Vagina (tissue), 2 donors: ENCODE data around the gene SETD4. TPM values are rescaled to one million over a fixed set of nuclear protein-coding genes. Genes with fewer than 3 reads are reported as not detected.
"Not testable (repeated sequence)": the region's sequence is repeated elsewhere in the genome, so short reads cannot be mapped to it uniquely, and the experiment has no call there.

Experiments
- DNase-seq, 2 donors: peaks; one replicate each; pipeline ENCODE4 v3.0.0-alpha.2; 2017; ENCODE audit errors: extremely low spot score in 2 of 2
- H3K27ac ChIP-seq: fragments of 200-600 bp; sonication (generic); one replicate; pipeline ENCODE4 v1.5.1; 2019
- H3K27me3 ChIP-seq: fragments of 200-600 bp; sonication (generic); one replicate; pipeline ENCODE4 v1.5.1; 2019
- H3K36me3 ChIP-seq, 2 donors: fragments of 200-600 bp; sonication (generic); one replicate each; pipeline ENCODE4 v1.5.1; 2017 to 2019
- H3K4me1 ChIP-seq: fragments of 200-600 bp; sonication (generic); one replicate; pipeline ENCODE4 v1.5.1; 2019
- H3K4me3 ChIP-seq, 2 donors: fragments of 200-600 bp; sonication (generic); 1 replicate in 1 of 2; 2 replicates in 1 of 2; pipeline ENCODE4 v1.5.1; 2016 to 2019
- H3K9me3 ChIP-seq: fragments of 200-600 bp; sonication (generic); one replicate; pipeline ENCODE4 v1.5.1; 2019
- POLR2A ChIP-seq, 2 donors: fragments of 450-650 bp; IDR thresholded peaks; one replicate each; pipeline ENCODE4 v1.6.1; 2017; ENCODE audit warnings: antibody characterized with exemption in 2 of 2, mild to moderate bottlenecking in 2 of 2, moderate library complexity in 2 of 2
- POLR2AphosphoS5 ChIP-seq, 2 donors: sonication (generic); formaldehyde crosslinking; IDR thresholded peaks; one replicate each; pipeline ENCODE4 v1.9.0; 2017; ENCODE audit warnings: antibody characterized with exemption in 2 of 2, mild to moderate bottlenecking in 2 of 2, low read depth in 1 of 2; ENCODE audit not compliant: insufficient read depth in 1 of 2
- intact Hi-C: fragments of 100-400 bp; cut with DNase I; formaldehyde crosslinking; loops from one replicate; pipeline ENCODE4 v1.15.1; 2023
- total RNA-seq: library from RNA; depleted of rRNA; stranded (reverse); fragments of >200 nt; gene quantifications from one replicate; pipeline ENCODE4 v1.2.3, GENCODE V29; 2016
- TF ChIP-seq, protein P1 (sequence below), 3 experiments: fragments of 450-650 bp in 2 of 3; fragments of 200-600 bp in 1 of 3; sonication (generic) in 1 of 3; IDR thresholded peaks; one replicate each; pipeline ENCODE4 v1.5.1; 2017 to 2019; ENCODE audit warnings: antibody characterized with exemption in 3 of 3, mild to moderate bottlenecking in 2 of 3, moderate library complexity in 2 of 3

The SETD4 gene
- total RNA-seq, 1 donor from 2014 or later, result 28.7 TPM

GRCh38 chr21:36077758-36078157 is 17.4 kb upstream of the SETD4 start:
- TF ChIP-seq POLR2AphosphoS5 (IDR thresholded peaks at IDR 0.05; ENCODE audit: insufficient read depth in 1 of 2, low read depth in 1 of 2), result no peak
- no peak for TF ChIP-seq POLR2A (IDR thresholded peaks at IDR 0.05)
- TF ChIP-seq, protein P1, sequence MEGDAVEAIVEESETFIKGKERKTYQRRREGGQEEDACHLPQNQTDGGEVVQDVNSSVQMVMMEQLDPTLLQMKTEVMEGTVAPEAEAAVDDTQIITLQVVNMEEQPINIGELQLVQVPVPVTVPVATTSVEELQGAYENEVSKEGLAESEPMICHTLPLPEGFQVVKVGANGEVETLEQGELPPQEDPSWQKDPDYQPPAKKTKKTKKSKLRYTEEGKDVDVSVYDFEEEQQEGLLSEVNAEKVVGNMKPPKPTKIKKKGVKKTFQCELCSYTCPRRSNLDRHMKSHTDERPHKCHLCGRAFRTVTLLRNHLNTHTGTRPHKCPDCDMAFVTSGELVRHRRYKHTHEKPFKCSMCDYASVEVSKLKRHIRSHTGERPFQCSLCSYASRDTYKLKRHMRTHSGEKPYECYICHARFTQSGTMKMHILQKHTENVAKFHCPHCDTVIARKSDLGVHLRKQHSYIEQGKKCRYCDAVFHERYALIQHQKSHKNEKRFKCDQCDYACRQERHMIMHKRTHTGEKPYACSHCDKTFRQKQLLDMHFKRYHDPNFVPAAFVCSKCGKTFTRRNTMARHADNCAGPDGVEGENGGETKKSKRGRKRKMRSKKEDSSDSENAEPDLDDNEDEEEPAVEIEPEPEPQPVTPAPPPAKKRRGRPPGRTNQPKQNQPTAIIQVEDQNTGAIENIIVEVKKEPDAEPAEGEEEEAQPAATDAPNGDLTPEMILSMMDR (IDR thresholded peaks at IDR 0.05), result no peak
- Histone ChIP-seq H3K4me3 (no peak overlapping the region), H3K27ac (no peak overlapping the region), H3K9me3 (no peaks in the 10 kb centered on the region), H3K36me3 (peaks cover 0 to under 1% of the 10 kb centered on the region in 2 donors), H3K27me3 (no peaks in the 10 kb centered on the region), H3K4me1 (peaks cover 25% of the 10 kb centered on the region)
- DNase-seq, result no peak
- intact Hi-C loops, result no loop called here

DNA sequence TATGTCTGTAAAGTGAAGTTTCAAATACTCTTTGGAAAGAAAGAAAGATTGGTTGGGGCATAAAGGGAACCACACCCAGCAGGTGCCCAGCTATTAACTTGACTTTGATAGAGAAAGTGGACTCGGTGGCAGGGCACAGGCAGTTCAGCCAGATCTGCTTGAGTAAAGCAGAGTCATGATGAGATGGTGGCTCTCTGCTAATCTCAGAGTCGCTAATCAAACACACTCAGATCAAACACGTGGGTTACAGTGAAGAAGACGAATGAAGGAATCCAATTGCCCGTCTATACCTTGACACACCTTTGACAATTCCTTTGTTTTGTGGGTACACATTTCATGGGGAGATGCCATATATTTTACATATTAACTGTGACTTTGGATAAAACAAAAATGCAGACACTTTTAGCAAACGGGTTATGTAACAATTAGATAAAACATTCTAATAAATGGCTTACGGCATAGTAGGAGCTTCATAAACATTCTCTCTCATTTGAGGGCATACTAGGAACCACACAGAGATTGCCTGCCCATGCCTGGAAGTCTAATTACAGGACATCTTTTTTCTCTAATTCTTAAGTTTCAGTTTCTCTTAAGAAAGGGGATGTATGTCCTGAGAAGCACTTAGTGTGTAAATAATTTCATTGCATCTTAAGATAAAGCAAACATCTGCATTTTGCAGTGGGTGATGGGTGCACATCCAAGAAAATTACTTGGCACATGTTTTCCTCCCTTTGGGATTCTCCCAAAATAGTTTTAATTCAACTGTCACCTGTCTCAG is 16.7 kb upstream of the SETD4 start:
- Histone ChIP-seq H3K9me3 (no peaks in the 10 kb centered on the region), H3K27ac (no peak overlapping the region), H3K4me1 (peaks cover 32% of the 10 kb centered on the region), H3K27me3 (no peaks in the 10 kb centered on the region), H3K4me3 (no peak overlapping the region), H3K36me3 (peaks cover 0 to 7% of the 10 kb centered on the region in 2 donors)
- TF ChIP-seq POLR2A (IDR thresholded peaks at IDR 0.05) (no peak), POLR2AphosphoS5 (IDR thresholded peaks at IDR 0.05; ENCODE audit: insufficient read depth in 1 of 2, low read depth in 1 of 2) (no peak)
- TF ChIP-seq, protein P1 (IDR thresholded peaks at IDR 0.05), result no peak
- intact Hi-C loops, result no loop called here
- no peak for DNase-seq

GRCh38 chr21:36075953-36076352 is 15.6 kb upstream of the SETD4 start:
- intact Hi-C loops, result no loop called here
- no peak overlapping the region for H3K4me3 ChIP-seq
- no peak overlapping the region for H3K27ac ChIP-seq
- H3K9me3 ChIP-seq, result no peaks in the 10 kb centered on the region
- peaks cover 0 to 13% of the 10 kb centered on the region in 2 donors for H3K36me3 ChIP-seq
- no peak for DNase-seq
- no peak for TF ChIP-seq POLR2A (IDR thresholded peaks at IDR 0.05)
- TF ChIP-seq, protein P1 (IDR thresholded peaks at IDR 0.05), result no peak
- TF ChIP-seq POLR2AphosphoS5 (IDR thresholded peaks at IDR 0.05; ENCODE audit: insufficient read depth in 1 of 2, low read depth in 1 of 2), result no peak
- no peaks in the 10 kb centered on the region for H3K27me3 ChIP-seq
- peaks cover 43% of the 10 kb centered on the region for H3K4me1 ChIP-seq

DNA sequence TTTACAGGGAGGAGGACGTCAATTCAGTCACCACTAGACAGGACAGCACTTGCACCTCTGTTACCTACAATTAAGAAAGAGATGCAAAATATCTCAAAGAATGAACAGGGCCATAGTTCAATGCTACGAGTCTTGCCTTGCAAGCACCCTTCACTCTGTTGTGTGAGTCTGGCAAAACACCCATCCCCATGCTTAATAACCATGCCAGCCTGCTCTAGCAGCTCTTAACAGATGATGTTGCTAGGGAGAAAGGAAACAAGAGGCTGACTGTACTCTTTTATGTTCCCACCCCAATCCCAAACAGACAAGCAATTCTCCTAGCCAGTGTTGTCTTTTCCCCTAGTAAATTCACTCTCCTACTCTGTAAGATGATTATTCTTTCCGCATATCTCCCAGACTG is 14.8 kb upstream of the SETD4 start:
- TF ChIP-seq POLR2AphosphoS5 (IDR thresholded peaks at IDR 0.05; ENCODE audit: insufficient read depth in 1 of 2, low read depth in 1 of 2), result no peak
- TF ChIP-seq POLR2A (IDR thresholded peaks at IDR 0.05), result no peak
- TF ChIP-seq, protein P1 (IDR thresholded peaks at IDR 0.05), result no peak
- H3K27me3 ChIP-seq, result no peaks in the 10 kb centered on the region
- no peak overlapping the region for H3K27ac ChIP-seq
- peaks cover 51% of the 10 kb centered on the region for H3K4me1 ChIP-seq
- no peak overlapping the region for H3K4me3 ChIP-seq
- no peaks in the 10 kb centered on the region for H3K9me3 ChIP-seq
- no peak for DNase-seq
- intact Hi-C loops, result no loop called here
- H3K36me3 ChIP-seq, result peaks cover 0 to 13% of the 10 kb centered on the region in 2 donors

GRCh38 chr21:36073911-36074310 is 13.6 kb upstream of the SETD4 start:
- Histone ChIP-seq H3K36me3 (peaks cover 0 to 13% of the 10 kb centered on the region in 2 donors), H3K4me1 (peaks cover 59% of the 10 kb centered on the region)
- H3K27ac ChIP-seq, DNase-seq, H3K27me3 ChIP-seq, H3K9me3 ChIP-seq, intact Hi-C loops, H3K4me3 ChIP-seq: not testable (repeated sequence)
